Fibroblast of villous mesenchyme (primary cell): Measurements from ENCODE around the gene BGN. TPM values are rescaled to one million over a fixed set of nuclear protein-coding genes. Genes with fewer than 3 reads are reported as not detected.

ENCODE experiments used
- DNase-seq: peaks from one replicate; pipeline ENCODE4 v3.0.0-alpha.2; 2010; ENCODE audit warnings: low read depth
- H3K4me3 ChIP-seq: 2 replicates; pipeline ENCODE4 v1.5.1; 2011; ENCODE audit warnings: low read depth, mild to moderate bottlenecking, low read length
- total RNA-seq: library from RNA; depleted of rRNA; stranded (reverse); fragments of >200 nt; gene quantifications from 2 replicates; pipeline ENCODE4 v1.2.3, GENCODE V29; 2012
- TF ChIP-seq, protein P1 (sequence below): IDR thresholded peaks from 2 replicates; pipeline ENCODE4 v1.5.1; 2012; ENCODE audit warnings: low read depth, mild to moderate bottlenecking, low read length; ENCODE audit not compliant: insufficient read depth

The BGN gene
- total RNA-seq, 1 donor: 14.7 TPM

DNA sequence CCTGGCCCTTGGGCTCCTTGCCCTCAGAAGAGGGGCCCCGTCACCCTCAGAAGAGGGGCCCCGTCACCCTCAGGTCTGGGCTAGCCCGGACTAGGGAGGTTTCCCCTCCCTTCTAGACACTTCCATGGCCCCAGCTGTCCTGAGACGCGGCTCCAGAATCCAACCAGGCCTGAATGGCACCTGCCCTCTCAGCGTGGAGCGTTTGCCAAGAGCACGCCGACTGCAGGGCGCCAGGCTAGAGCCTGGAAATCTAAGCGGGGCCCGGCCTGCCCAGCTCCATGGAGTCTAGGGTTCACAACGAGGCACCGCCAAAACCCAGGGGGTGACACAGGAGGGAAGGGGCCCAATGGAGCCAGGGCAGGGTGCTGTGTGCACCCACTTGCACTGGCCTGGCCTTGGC is 14.8 kb downstream of the BGN start:
- TF ChIP-seq, protein P1, sequence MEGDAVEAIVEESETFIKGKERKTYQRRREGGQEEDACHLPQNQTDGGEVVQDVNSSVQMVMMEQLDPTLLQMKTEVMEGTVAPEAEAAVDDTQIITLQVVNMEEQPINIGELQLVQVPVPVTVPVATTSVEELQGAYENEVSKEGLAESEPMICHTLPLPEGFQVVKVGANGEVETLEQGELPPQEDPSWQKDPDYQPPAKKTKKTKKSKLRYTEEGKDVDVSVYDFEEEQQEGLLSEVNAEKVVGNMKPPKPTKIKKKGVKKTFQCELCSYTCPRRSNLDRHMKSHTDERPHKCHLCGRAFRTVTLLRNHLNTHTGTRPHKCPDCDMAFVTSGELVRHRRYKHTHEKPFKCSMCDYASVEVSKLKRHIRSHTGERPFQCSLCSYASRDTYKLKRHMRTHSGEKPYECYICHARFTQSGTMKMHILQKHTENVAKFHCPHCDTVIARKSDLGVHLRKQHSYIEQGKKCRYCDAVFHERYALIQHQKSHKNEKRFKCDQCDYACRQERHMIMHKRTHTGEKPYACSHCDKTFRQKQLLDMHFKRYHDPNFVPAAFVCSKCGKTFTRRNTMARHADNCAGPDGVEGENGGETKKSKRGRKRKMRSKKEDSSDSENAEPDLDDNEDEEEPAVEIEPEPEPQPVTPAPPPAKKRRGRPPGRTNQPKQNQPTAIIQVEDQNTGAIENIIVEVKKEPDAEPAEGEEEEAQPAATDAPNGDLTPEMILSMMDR: no peak
- no peak overlapping the region for H3K4me3 ChIP-seq
- no peak for DNase-seq

DNA sequence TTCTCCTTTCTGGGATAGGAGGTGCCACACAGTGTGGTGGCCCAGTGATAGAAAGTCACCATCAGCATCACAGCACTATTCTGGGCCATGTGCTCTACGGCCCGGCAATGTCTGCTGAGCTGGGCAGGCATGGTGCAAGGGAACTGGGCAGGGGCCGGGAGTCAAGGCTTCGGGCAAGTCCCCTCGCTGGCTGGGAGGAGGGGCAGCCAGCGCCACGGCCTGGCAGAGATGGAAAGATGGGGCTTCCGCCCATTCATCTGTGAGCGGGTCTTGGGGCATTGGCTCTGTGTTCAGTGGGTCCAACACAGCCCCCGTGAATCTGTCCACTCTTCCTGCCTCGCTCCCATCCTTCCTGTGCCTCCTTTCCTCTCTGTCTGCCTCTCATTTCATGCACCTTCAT is 15.6 kb downstream of the BGN start:
- H3K4me3 ChIP-seq: no peak overlapping the region
- DNase-seq: no peak
- TF ChIP-seq, protein P1: no peak

DNA sequence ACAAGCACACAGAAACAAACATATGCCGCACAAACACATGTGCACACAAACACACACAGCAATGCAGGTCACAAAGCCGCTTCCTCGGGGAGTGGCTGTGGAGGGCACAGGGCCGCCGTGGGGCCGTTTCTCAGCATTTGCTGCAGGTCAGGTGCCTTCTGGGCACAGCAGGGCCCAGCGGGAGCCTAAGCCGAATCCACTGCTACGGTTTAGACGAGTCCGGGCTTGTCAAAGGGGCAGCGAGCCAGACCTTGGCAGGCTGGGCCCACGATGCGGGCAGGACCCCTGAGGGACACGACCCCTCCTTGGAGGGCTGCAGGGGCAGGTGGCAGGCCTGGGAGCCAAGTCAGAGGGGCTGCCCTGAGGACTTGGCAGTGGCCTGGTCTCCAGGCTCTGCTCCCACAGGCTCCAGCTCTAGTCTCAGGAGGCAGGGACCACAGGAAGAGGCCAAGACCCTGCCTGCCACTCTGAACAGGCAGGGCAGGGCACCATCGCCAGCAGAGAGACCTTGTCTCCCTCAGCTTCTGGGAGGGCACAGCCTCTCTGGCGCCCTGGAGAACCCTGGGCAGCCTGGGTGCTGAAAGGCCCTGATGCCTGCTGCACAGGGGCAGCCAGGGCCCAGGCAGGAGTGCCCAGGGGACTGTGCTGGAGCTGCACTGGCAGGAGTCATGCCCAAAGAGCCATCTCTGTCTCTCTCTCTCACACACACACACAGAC is 17.2 kb downstream of the BGN start:
- H3K4me3 ChIP-seq: no peak overlapping the region
- DNase-seq: no peak
- TF ChIP-seq, protein P1: no peak

DNA sequence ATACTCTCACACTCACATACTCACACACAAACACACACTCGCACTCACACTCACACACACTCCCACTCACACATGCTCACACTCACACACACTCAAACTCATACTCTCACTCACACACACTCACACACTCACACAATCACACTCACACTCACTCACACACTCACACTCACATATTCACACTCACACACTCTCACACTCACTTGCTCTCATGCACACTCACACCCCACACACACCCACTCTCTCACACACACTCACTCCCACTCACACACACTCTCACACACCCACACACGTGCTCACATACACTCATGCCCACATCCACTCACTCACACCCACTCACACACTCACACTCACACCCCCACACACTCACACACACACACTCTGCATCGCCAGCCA is 17.7 kb downstream of the BGN start:
- TF ChIP-seq, protein P1: no peak
- DNase-seq: no peak
- H3K4me3 ChIP-seq: no peak overlapping the region

DNA sequence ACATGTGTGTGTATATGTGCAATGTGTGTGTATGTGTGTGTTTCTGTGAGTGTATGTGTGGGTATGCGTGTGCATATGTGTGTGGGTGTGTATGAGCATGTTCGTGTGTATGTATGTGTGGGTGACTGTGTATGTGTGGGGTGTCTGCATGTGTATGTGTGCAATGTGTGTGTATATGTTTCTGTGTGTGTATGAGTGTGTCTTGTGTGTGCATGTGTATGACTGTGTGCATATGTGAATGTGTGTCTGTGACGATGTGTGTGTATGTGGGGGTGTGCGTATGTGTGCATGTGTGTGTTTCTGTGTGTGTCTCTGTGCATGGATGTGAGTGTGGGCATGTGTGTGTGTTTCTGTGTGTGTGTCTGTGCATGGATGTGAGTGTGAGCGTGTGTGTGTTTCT is 18.5 kb downstream of the BGN start:
- no peak for DNase-seq
- TF ChIP-seq, protein P1: no peak
- no peak overlapping the region for H3K4me3 ChIP-seq

DNA sequence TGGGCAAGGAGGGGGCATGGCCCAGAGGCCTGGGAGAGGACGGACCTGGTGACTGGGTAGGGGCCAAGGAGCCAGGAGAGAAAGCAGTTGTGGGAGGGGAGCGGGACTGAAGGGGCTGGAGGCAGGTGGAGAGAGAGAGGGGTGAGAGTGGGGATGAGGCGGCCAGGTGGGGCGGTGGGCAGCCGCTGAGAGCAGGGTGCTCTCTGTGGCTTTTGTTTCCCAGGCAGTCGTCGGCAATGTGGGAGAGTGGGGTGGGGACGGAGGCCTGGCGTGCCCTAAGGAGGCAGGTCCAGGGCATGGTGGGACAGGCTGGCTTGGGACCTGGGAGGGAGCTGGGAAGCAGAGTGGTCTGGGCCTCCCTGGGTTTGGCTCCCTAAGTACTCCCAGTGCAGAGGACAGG is 19.5 kb downstream of the BGN start:
- H3K4me3 ChIP-seq: no peak overlapping the region
- TF ChIP-seq, protein P1: no peak
- DNase-seq: no peak

DNA sequence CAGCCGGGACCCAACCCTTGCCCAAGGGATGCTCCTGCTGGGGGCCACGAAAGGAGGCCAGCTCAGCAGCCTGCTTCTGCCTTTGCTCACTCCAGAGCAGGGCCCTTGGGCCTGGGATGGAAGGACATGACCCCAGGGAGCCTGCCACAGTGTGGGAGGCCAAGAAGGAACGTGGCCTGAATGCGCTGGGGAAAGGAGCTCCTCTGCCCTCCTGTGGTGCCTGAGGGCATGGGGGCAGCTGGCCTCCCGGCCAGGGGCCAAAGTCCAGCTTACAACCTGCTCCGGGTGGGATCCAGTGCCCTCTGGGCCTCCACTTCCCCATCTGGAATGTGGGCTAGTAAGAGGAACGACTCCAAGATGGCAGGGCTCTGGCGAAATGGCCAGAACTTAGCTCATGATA is 20.7 kb downstream of the BGN start:
- TF ChIP-seq, protein P1: no peak
- no peak for DNase-seq
- no peak overlapping the region for H3K4me3 ChIP-seq
